HG03175 (cell line): ENCODE measurements around the gene MEIS2.

ENCODE experiments used
- ATAC-seq: cut with Tn5 transposase; IDR thresholded peaks from one replicate; pipeline ENCODE4 v1.9.1; 2021; ENCODE audit warnings: mild to moderate bottlenecking, moderate library complexity; ENCODE audit not compliant: unreplicated experiment

MEIS2 gene

DNA sequence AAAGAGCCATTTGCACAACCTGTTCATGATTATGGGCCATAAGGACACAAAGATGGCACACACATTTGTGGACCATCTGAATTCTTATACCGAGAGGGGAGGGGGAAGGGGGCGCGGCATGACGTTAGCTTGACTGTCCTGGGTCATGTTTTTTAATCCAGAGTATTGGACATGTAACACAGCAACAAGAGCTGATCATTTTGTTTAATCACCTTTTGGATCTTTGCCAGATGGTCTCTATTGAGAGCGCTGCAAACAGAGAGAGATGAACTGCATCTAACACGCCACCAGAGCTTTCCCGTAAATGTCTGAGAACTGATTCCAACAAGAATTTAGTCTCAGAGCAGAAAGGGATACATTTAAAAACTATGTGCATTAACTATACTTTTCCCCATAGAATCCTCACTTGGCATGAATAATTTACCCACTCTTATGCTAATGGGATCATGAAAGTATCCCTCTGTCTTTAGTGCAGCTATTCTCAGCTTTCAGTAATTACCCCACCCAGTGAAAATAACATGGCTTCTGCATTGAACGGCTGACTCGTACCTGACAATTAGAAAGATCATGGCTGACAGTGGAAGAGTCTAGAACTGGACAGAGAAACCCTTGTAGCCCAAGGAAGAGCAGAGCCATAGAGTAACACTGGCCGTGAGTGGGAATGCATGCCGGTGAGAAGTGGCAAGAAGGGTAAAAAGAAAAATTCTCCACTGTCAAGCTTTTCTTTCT, 22.6 kb downstream of the MEIS2 start:
- ATAC-seq: no peak

- ATAC-seq: no peak
Observed at GRCh38 chr15:37076543-37076942, 23.8 kb downstream of the MEIS2 start.

DNA sequence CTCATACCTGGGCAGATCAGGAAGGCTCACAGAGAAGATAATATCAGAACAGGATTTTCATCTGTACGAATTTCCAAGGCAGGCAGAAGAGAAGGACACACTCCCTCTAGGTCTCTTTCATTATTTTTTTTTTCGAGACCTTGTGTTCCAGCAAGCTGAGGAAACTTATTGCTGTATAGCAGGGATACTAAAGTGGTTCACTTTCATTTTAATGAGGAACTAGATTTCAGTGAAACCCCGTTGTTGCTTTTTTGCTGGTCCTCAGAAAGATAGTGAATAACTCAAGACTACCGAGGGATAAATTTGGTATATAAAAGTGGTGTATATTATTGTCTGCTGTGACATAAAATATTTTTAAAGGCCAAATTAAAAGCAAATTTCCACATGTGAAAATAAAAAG, 24.6 kb downstream of the MEIS2 start:
- no peak for ATAC-seq

DNA sequence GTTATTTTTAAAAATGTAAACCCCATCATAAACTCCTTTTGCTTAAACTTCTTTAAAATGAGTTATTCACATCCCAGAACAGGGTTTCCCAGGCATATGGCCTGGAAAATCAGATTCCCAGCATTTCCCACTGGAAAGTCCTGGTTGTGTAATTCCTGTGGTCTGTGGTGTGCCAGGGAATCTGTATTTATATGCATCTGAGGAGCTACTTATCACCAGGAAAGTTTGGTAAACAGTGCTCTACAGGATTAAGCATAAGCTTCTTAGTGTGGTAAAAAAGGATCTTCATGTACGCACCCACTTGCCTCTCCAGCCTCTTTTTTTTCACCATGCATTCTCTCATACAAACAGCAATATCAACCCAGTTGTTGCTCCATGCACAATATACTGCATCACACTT, 28.2 kb downstream of the MEIS2 start:
- no peak for ATAC-seq

- no peak for ATAC-seq
Observed at GRCh38 chr15:37071134-37071533, 29.2 kb downstream of the MEIS2 start.

DNA sequence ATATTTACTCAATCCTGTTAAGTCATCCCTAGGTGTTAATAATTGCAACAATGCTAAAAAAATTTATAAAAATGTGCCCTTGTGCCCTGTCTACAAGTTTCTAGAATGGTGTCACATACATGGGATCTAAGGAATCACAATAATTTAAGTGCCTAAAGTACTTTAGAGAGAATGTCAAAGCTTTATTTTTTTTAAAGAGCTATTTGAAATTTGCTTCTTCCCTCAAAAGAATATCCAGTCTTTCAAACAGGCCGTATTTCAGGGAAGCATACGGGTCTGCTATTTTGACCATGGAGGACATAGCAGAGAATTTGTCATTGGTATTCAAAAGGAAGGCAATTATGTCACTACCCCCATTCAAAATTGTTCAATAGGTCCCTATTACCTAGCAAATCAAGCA, 29.7 kb downstream of the MEIS2 start:
- ATAC-seq: no peak

DNA sequence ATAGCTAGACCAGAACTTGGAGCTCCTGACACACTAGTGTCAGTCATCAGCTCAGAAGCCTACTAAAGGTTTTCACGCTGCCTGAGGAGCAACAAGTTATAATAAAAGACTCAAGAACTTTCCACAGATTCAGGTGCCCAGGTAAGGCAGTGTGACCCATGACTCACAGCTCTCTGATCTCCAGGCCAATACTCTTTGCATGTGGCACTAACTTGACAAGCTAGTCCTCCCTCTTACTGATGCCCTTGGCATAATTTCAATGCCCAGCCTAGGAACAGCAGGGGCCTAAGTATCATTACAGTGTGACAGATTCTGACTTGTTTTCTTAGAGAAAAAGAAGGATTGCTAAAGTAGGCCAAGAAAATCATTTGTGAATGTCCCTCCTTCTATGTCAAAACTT, 38.4 kb downstream of the MEIS2 start:
- ATAC-seq: no peak

DNA sequence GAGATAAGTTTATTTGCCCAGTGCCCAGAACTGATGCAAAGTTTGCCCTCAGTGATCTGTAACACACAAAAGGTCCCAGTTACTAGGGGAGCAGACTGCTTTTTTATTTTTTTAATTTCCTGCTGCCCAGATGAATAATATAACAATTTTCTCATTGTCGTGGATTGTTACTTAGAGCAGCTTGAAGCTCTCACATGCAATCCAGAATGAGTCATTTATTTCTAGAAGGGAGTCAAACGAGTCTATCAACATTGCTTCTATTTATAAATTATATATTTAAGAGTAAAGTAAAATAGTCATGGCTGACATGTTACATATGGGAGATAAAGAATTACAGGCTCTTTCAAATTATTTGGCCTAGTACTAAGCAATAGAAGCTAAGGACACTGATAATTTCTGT, 41.3 kb downstream of the MEIS2 start:
- ATAC-seq: no peak

DNA sequence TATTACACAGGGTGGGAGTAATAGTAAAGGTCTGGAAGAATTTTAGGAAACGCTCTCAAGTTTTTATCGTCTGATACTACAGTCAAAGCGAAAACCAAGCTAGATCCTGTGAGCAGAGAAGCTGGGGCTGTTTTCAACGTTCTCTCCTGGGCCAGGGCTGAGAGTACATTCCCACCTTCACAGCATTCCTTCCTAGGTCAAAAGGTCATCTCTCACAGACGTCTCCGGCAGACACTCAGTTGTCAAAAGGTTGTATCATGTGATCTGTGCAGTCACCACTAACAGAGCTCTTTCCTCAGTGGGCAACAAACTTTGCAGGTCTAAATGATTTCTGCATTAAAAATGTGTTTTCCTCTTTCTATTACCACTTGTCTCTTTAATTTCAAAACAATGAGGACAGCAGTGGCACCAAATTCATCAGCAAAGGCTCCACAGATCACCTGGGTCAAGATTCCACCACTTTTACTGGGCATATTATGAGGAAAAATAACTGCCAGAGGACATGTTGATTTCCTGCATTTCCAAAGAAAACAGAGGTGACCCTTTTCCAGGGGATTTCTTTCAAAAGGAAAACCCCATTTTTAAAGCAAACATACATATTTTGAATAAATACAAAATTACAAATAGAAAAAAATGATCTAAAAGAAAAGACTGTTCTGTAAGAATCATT, 41.9 kb downstream of the MEIS2 start:
- ATAC-seq: no peak

DNA sequence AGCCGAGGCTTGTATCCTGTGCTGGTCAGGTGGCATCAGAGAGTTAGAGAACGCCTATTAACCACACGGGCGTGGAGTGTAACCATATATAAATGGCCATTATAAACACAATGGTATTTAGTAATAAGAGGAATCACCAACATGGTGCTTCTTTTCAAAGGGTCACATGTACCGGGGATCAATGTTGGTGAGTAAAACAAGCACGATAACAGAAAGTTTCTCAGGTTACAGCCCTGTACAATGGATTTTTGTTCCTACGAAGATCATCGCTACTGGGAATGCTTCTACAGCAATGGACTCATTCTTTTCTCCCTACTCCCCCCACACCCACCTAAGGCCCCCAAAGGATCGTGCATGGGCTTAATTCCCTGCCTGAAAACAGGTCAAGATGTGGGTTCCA, 42.5 kb downstream of the MEIS2 start:
- no peak for ATAC-seq

DNA sequence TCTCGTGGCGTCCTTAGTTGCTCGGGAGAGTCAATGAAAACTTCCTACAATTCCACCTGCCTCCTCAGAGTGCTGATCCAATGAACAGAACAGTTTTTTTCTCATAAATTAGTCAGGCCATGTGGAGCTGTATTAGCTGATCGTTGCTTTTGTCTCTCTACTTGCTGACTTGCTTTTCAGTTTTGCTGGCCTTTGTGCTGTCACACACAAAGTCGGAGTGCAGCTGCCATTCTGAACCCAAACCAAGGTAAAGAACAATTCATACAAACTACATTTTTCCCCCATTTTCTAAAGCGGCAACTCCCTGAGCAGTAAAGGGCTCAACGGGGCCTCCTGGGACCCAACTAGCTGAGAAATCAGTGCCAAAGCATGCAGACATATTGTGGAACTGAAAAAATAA, 43.1 kb downstream of the MEIS2 start:
- ATAC-seq: no peak

DNA sequence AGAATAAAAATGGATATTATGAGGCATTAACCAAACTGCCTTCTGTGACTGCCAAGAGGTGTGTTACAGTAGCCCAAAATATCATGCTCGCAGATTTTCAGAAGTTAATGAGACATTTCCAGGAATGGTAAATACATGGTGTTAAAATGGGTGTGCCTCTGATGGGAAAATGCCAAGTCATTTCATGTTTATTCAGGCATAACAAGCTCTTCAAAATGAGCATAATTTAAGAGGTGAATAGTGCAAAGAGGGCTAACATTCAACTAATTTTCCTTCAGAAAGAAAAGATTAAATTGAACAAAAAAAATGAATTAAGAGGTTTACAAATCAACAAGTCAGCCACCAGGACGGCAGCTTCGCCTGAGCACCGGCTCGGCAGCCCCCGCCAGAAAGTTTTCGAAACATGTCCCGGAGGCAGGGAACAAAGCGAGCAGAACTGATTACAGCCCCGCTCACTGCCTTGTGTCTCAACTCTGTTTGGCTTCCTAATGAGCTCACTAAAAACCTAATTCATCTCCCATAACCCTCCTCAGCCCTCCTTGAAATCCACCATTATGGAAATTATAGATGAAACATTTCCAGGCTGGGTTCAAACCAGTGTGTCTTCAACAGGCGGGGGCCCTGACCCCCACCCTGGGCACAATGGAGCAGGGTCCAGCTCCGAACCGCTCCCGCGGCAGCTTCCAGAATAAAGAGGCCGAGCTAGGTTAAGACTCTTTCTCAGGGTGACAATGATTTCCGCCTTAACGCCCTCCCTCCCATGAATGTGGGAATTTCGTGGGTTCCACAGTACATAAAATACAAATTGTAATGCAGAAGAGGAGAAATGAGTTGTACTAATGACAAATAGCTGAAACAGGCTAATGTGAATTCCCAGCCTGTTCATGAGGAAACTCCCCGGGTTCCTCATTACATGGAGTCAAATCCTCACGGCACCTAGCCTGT, 43.9 kb downstream of the MEIS2 start:
- no peak for ATAC-seq

DNA sequence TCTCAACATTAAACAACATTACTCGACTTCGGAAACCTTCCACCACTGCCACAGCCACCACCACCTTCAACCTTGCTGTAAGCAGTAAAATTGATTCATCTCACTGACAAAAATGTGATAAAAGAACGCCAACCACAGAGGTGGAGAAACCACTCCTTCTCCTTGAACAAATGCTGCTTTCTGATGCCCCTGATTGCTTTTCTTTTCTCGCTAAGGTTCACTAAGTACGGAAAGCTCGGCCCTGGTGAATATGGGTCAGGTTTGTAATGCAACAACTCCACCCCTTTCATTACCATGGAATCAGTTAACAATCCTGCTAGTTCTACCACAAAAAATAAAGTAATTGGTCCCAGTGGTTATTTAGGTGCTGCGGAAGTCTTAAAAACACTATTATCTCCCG, 44.9 kb downstream of the MEIS2 start:
- ATAC-seq: no peak

DNA sequence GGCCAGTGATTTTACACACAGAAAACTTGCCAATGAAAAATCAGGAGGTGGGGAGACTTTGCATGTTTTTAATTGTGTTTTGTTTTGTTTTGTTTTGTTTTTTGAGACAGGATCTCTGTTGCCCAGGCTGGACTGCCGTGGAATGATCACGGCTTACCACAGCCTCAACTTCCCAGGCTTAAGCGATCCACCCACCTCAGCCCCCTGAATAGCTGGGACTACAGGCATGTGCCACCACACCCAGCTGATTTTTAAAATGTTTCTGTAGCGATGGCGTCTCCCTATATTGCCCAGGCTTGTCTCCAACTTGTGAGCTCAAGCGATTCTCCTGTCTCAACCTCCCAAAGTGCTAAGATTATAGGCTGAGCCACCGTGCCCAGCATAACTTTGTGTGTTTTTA, 46.0 kb downstream of the MEIS2 start:
- no peak for ATAC-seq

- no peak for ATAC-seq
Observed at GRCh38 chr15:37053166-37053565, 47.2 kb downstream of the MEIS2 start.

- no peak for ATAC-seq
Observed at GRCh38 chr15:37050345-37050744, 50.0 kb downstream of the MEIS2 start.

- no peak for ATAC-seq
Observed at GRCh38 chr15:37046876-37047614, 53.3 kb downstream of the MEIS2 start.

DNA sequence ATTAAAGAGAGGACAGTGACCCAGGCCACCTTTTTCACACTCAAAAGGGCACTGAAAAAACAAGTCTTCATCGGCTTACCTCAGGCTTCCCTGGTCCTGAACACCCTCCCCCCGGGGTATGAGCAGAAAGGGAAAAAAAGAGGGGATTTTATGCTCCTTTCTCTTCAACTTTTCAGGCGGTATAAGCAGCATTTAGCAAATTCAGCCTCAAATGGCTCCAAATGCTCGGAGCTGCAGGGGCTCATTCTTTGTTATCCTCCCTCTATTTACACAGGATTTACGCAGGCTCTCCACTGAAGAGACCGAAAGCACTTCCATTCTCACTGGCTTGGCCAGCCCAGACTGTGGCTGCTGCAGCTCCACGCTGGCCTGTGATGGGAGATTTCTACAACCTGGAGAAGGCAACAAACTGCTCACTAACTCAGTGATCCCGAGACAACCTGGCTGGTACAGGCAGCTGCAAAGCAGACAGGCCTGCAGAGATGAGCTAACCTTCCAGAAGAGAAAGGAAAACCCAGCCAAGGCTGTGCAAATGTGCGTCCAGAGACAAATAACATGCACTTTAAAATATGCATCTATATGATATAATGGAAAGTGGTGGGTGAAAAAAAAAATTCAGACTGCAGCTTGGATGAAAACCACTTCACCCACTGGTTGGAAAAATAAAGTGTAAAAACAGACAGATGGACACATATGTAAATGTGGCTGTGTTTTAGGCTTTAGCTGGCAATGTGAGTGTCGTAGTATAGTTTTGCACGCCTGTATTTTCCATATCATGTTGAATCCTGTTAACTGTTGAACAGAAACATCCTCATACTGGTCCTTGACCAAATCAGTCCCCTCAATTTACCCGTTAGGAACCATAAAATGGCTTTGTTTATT, 54.2 kb downstream of the MEIS2 start:
- ATAC-seq: no peak

DNA sequence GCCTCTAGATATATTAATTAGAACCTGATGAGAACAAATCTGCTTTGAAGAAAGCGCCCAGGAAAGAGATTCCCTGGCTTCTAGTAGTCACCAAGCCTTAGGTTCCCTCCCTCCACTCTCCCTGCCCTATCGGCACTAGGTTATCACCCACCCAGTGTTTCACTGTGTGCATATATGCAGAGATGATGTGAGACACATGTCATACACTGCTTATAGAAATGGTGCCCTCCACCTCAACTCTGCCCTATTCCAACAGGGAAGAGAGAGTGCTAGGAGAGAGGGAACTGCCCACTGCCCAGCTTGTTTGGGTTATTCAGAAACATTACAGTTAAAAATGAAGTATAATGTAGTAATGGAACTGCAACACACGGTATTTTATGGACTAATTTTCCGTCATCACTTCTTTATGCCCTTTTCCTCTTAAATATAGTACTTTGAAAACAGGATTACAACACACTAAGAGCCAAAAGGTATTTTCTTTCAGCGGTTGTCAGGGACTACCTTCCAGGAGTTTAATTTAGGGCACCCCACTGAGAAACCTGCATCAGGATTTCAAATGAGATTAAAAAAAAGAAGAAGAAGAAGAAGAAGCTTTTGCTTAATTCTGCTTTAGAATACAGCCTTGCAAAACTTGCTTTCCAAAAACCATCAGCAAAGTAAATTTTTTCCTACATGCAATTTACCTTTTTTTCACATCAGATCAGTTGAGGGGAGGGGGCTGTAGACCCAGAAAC, 55.3 kb downstream of the MEIS2 start:
- no peak for ATAC-seq
